DMS53 (cell line): ENCODE data around the gene CORO2A.

Experiments
- DNase-seq: peaks from one replicate; lab custom pipeline; 2025; lab: John Stamatoyannopoulos, UW

Gene CORO2A

DNA sequence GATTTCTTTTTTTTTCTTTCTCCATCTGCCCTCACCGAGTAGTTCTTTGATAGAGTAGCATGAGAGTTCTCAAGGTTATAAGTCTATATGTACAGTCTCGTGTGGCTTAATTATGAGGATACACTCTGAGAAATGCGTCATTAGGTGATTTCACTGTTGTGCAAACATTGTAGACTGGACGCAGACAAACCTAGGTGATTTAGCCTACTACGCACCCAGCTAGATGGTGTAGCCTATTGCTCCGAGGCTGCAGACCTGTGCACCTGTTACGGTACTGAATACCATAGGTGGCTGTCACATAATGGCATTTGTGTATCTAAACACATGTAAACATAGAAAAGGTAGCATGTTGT lies 26.9 kb upstream of the CORO2A start:
- peak; percentile 97 for DNase-seq

DNA sequence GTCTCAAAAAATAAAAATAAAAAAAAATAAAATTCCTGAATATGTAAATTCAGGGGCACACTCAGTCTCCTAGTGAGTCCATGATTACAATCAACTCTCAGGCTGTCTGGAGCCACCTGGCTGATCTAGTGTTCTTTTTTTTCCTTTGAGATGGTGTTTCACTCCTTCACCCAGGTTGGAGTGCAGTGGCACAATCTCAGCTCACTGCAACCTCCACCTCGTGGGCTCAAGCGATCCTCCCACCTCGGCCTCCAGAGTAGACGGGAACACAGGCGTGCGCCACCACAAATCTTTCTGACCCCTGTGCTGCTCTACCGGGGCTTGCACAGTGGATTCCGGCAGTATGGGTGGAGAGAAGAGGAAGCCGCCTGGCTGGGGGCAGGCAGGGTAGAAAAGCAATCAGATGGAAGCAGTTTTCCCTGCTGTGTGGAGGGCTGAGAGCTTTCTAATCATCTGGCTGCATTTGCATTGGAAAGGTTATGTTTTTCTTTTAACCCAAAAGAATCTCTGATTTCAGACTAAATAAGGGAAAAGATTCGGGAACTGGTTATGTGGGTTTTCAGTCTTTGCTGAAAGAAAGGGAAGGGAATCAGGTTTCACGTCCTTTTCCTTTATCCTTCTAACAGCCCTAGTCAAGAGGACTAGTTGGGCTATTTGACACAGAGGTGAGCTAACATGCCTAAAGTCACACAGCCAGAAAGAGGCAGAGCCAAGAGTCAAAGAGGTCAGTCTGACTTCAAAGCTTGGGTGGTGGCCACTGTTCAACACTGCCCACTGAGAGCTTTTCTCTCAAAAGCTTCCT lies 26.3 kb upstream of the CORO2A start:
- DNase-seq = peak; percentile 97

DNA sequence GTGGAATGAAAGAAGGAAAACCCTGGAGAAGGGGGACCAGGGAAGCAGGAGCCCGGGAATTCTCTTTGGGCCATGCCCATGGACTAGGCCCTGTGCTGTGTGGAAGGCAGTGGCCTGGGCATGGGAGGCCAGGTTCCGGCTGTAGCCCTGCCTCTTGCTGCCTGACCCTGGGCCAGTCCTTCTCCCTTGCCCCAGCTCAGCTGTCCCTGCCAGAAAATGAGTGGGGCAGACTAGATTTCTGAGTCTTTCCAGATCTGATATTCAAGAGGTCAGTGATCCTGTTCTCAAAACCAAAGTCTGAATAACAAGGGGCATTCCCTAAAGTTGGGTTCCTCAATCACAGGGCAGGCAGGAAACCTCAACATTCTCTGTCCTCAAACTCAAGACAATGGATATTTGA lies 24.8 kb upstream of the CORO2A start:
- no peak for DNase-seq

DNA sequence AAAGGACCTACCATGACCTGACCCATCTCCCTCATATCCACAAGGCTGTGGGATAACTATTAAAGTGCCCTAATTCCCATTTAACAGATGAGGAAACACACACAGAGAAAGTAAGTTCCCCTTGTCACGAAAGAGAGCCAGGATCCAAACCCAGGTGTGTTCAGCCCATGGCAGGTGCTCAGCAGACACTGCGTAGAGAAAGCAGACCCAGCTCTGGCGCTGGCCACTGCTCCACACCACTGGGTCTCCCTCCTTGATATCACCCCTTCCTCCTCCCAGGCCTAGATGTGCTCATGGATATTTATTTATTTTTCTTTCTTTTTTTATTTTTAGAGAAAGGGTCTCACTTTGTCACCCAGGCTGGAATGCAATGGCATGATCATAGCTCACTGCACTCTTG lies 24.0 kb upstream of the CORO2A start:
- DNase-seq = no peak

DNA sequence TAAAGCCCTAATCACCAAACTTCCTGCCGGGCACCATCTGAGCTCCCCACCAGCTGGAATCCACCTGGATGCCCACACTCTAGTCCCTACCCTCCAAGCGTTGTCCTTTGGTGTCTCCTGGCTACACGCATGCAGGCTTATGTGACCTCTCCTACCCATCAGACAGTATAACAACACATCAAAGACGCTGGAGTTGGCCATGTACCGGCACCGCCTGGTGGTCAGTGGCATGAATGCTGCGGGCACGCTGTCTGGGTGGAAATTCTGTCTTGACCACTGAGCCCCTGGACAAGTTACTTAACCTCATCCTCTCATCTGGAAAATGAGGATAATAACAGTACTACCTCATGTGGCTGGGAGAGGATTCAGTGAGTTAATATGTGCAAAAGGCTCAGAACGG lies 23.4 kb upstream of the CORO2A start:
- peak; percentile 20 for DNase-seq

DNA sequence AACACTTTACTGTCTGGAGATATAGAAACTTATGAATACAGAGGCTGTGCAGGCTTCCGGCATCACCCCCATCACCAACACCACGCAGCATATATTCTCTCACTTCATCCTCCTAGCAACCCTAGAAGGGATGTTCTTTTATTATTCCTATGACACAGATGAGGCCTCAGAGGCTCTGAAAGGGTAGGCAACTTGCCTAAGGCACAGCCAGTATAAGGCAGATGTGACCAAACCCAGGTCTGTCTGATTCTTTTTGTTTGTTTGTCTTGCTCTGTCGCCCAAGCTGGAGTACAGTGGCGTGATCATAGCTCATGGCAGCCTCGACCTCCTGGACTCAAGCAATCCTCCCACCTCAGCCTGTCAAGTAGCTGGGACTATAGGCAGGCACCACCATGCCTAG lies 22.8 kb upstream of the CORO2A start:
- peak; percentile 5 for DNase-seq

DNA sequence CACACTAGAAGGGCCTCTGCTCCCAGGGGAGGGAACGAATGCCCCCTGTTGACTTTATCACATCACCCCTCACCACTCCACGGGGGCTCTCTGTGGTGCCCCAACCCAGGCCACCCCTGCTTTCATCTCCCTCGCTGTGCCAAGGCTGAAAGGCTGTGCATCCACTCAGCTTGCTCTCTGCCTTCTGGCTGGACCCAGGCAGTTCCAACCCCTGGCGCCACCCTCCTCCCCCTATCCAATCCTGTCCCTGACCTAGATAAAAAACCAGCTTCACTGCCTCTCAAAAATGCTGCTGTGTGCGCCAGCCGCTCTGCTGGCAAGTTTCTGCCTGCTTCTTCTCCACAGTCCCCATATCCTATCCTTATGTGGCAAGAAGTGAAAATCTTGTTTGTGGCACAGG lies 22.4 kb upstream of the CORO2A start:
- no peak for DNase-seq

DNA sequence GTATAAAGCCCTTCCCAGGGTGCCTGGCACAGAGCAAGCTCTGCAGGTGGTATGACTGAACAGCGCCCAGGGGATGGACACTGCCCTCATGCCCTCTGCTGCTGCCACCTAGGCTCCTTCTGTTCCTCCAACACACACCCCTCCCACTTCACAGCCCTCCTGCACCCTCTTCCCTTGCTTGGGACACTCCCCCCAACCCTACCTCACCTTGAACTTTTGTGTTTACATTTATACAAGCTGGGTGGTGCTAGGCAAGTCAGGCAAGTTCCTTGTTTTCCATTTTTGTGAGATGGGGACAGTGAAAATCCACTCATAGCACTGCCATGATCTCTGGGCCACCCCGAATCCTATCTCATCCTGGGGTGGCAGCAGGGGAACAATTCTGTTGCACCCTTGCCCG lies 18.8 kb upstream of the CORO2A start:
- no peak for DNase-seq

DNA sequence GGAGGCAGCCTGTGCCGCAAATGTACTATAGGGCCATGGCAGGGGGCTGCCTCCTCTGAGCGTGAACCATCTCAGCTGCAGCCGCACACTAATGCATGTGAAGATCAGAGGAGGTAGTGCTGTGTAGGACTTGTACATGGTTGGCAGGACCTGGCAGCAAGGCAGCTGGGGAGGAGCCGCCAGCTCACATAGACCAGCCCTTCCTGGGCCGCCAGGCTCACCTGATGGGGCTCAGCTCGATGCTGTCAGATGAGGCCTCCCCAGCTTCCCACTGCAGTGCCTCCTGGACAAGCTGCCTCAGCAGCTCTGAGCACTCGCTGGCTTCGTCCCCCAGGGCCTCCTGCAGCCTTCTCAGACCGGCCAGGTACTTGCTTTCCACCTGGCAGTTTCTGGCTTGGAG lies 18.0 kb upstream of the CORO2A start:
- no peak for DNase-seq

DNA sequence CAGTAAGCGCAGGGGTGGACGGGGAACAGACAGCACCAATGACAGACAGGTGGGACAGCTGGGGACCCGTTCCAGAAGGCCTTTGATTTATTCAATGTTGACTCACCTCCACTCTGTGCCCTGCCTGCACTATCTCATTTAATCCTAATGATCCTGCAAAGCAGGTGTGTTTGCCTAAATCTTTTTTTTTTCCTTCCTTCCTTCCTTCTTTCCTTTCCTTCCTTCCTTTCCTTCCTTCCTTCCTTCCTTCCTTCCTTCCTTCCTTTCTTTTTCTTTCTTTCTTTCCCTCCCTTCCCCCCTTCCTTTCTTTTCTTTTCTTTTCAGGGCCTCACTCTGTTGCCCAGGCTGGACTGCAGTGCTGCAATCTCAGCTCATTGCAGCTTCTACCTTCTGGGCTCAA lies 17.1 kb upstream of the CORO2A start:
- DNase-seq = no peak

DNA sequence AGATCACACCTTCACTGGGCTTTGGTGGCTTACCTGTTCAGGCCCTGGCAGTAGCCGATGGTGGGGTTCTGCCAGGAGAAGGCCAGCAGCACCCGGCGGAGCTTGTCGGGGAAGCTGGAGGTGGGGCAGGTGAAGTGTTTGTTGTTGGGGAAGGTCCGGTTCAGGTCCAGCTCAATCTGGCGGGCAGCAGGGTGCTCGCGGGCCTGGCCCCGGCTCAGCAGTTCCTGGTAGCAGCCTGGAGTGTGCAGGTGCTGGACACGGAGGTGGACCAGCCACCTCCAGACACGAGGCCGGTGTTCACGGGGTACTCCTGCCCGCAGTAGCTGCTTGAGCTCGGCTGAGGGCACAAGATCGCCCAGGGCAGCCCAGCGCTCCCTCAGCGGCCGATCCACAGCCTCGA lies 16.2 kb upstream of the CORO2A start:
- DNase-seq = no peak

DNA sequence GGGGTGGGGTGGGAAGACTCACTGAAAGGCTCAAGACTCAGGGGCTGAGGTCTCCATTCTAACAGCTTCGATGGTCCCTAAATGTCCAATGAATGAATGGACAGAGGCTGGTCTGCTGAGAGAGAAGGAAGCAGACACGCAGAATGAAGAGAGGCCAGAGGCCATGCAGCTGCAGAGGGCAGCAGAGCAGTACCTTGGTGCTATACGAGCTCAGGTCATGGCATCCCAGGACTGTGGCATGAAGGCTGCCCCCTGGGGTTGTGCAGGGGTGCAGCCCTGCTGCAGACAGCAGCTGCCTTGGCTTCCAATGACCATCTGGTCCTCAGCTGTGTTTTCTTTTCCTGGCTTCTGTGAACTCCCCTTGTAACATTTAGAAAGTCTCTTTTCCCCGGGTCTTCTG lies 15.2 kb upstream of the CORO2A start:
- DNase-seq = peak; percentile 24

DNA sequence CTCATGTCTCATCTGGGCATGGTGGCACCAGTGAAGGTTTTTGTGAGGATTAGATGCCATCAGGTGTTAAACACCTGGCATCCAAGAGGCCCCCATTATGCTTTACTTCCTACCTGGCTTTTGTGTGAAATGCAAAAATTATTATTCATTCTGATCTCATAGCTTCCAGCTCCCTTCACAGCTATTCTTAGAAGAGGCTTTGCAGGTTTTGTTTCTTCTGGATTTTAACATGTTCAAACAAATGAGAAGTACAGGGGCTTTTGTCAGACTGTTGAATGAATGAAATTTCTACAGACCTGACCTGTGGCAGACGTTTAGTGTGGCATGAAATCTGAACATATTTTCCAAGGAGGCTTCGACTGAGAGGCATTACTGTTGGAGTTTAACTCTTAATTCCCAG lies 14.3 kb upstream of the CORO2A start:
- no peak for DNase-seq

DNA sequence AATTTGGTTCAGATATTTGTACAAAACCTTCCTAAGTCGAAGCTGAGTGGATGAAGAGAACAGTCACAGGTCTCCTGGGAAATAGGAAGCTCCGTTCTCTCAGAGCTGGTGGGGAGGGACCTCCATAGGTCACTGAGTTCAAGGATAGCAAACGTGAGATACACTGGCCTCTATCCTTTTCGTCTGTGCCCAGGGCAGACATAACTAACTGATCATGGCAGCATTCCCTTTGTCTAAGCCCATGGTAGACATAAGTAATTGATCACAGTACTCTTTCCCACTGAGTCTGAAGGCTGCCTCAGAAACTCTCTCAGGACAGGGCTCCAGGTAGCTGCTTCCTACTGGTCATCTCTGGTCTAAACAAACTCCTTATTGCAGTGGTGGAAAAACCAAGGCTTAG lies 12.3 kb upstream of the CORO2A start:
- DNase-seq = no peak

DNA sequence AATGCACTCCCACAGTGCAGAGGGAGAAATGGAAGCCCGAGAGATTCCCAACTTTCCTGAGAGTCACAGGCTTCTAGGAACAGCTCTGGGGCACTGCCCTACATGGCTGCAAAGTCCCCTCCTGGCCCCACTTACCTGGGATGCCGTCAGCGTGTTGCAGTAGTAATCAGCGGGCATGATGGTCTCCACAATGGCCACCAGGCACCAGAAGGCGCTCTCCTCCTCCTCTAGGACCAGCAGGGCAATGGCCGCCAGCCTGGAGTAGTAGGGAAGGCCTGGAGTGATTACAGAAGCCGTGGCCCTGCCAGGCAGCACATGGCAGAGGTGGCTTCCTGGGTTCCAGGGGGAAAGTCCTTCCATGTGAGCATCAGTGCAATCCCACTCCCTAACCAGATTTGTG lies 10.7 kb upstream of the CORO2A start:
- DNase-seq = no peak

DNA sequence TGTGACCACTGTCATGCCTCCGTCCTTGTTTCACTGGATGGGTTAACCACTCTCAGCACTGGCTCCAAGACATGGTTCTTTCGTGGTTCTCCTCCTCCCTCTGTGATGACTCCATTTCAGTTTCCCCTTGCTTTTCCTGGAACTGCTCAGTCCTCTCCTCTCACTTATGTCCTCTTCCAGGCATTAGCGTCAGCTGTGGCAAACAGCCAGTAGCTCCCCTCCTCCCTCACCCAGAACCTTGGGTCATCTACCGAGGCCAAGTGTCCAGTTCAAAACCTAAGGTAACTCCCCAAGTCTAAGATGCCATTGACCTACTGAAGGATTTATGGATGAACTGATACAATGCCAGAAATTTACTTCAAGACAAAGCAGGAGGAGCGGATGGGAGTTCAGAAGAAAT lies 9.8 kb upstream of the CORO2A start:
- no peak for DNase-seq

DNA sequence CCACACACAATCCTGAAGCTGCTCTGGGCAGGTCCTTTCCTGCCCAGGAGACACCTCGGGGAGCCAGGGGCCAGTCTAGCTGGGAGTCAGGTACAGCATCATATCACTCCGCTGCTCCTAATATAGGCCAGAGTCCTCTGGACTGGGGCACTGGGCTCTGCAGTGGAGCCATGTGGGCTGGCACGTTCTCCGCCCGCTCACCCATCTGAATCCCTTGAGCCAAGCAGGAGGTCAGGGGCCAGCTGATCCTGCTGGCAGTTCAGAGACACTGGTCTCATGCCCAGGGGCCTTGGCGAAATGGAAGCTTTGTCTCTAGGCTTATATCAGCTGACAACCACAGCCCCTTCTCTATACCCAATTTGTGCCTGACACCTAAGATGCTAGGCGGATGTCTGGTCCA lies 9.3 kb upstream of the CORO2A start:
- no peak for DNase-seq

DNA sequence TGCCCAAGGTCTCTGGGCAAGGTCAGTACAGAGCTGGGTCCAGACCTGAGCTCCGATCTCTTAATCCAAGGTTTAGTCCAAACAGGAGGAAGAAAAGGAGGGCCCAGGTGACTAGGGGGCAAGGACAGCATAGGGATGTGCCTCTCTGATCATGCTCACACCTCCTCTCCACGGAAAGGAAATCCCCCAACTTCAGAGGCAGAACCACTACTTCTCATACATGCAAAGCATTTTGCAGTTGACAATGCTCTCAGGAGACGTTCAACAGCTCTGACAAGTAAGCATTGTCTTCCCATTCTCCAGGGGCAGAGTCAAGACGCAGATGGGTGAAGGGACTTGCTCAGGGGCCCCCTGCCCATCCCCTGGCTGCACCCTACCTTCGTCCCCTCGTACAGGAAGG lies 8.7 kb upstream of the CORO2A start:
- no peak for DNase-seq

DNA sequence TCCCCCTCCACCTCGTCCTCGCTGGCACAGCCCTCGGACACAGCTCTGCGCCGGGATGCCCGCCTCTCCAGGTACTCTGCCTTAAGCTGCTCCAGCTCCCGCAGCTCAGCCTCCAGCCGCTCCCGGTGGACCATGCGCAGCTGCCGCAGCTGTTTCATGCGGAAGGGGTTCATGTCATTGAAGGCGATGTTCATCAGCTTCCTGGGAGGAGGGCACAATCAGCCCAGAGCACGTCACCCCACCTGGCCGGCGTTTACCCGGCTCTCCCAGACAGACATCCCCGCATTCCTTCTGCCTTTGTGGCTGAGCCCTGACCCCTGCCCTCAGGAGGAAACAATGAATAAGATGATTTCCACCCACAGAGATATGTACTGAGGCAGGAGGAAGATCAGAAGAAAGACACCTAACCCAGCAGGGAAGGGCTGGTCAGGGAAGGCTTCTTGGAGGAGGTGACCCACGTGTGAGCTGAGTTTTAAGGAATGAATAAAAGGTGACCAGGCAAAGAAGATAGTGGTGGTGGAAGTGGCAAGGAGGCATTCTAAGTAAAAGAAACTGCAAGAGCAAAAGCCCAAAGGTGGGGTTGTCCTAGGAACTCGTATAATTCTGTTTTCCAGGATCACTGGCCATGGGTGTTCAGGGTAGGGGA lies 7.1 kb upstream of the CORO2A start:
- DNase-seq = no peak

DNA sequence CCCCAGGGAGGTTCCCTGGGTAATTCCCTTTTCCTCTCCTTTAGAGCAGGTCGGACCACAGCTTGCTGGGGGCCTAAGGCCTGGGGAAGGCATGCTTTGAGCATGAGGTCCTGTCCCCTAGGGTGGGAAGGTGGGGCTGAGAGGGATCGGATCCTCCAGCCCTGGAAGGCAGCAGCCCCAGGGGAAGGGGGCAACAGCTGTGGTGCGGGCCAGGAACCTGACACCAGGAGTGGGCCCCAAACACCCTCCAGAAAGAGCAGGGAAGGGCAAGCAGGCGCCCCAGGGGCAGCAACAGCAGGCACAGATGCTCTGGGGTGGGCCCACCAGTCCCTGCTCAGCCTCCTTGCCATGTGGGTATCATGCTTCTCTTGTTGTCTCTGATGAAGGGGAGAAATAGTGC lies 3.2 kb upstream of the CORO2A start:
- DNase-seq = no peak

DNA sequence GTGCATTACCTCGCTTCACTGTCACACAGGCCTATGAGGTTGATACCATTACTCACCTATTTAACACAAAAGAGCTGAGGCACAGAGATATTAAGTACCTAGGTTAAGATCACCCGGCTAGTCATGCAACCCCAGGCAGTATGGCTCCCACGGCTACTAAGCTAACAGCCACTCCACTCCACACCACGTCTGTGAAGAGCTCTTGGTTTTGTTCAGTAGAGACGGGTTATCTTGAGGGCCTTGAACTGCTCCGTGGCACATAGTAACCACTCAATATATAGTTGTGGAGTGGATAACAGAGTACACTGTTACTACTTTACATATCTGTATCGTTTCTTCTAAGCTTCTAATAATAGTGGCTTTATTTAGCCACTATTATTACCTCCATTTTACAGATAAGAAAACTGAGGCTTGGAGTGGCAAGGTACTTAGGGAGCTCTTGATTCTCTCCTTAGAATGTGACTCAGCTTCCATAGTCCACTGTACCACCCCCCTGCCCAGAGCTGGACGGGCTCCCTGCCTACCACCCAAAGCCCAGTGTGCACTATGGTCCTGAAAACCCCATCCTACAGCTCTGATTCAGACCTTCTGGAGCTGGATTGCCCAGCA lies 1.0 kb upstream of the CORO2A start:
- no peak for DNase-seq

DNA sequence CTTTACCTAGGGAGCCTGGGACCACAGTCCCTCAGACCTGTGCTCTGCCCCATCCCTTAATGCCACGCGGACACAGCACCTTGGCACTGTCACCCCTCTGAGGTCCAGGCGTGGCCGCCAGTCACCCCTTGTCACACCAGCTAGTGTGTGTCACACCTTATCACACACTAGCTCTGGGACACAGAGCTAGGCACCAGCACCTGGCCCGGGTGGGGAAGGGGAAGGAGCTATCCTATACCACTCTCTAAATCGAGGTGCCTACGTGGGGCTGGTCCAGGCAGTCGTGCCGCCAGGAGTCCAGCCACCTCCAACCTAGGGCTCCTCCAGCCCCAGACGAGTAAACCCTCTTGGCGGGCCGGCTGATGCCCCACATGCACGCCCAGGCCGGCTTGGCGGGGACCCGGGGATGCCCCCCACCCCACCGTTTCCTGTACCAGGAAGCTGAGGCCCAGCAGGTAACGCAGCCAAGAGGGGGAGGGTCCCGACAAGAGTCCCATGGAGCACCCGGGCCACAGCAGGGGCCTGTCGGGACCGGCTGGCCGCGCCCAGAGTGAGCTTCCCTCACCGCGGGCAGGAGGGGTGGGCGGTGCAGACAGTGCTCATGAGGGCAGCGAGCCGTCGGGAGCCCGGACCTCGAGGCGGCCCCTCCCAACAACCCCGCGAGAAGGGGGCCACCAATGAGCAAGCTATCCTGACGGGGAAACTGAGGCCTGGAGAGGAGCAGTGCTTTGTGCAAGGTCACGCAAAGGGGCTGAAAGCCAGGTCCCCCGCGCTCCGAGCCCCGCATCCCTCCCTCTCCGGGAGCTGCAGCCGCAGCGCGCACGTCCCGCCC lies 550 bp downstream of the CORO2A start:
- peak; percentile 61 for DNase-seq

DNA sequence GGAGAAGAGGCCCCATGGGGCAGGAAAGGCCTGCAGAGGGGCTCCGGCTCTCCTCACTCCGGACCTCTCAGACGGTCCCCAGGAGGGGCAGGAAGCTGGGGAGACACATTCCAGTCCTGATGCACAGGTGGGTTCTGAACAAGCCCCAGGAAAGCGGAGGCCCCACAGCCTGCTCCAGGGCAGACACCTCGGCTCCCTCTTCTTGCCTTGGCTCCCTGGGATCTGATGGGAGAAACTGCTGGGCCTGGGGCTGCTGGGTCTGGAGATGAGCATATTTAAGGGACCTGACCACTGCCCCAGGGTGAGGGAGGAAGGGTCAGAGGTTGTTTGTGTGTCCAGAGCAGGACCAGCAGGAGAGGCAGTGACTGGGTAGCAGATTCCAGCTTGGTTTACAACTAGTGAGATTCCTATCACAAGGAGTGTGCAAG lies 1.2 kb downstream of the CORO2A start:
- DNase-seq = no peak
